NCI-H510A treated with DMSO at 0.1 percent for 48 hours (cell line): Measurements from ENCODE around the gene LDLRAD2.
A peak's percentile ranks its signal among the peaks of the same experiment; 100 is the strongest.
"Not testable (repeated sequence)": the region's sequence is repeated elsewhere in the genome, so short reads cannot be mapped to it uniquely, and the experiment has no call there.

ENCODE experiments used
- DNase-seq: peaks from one replicate; lab custom pipeline; 2025; lab: John Stamatoyannopoulos, UW

LDLRAD2 gene

DNA sequence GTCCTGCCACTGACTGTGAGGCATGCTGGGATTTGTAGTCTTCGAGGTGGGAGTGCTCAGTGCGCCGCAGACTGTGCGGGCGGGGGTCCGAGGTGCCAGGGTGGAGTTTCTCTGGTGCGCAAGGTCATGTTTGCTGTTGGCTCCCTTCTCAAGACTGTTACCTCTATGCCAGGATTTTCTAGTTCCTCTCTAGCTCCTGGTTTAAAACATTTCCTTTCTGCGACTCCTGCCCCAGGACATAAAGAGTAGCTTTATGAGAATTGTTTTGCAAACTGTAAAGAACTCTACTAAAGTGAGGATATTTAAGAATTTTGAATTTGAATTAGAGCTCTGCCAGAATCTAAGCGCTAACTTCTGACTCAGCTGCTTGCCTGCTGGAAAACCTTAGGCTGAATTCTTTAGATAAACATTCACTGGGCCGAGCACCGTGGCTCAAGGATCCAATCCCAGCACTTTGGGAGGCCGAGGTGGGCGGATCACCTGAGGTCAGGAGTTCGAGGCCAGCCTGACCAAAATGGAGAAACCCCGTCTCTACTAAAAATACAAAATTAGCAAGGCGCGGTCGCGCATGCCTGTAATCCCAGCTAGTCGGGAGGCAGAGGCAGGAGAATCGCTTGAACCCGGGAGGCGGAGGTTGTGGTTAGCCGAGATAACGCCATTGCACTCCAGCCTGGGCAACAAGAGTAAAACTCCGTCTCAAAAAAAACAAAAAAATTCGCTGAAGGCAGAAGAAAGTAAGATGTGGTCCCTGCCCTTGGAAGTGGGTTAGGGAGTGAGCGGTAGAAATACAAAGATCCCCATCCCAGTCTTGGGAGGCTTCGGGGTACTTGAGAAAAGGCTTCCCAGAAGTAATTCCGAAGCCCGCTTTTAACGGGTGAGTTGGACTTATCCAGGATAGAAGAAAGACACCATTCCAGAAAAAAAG is 28.1 kb upstream of the LDLRAD2 start:
- peak; percentile 90 for DNase-seq

GRCh38 chr1:21785764-21786163 is 26.3 kb upstream of the LDLRAD2 start:
- not testable (repeated sequence) for DNase-seq

GRCh38 chr1:21786640-21787039 is 25.4 kb upstream of the LDLRAD2 start:
- DNase-seq, result no peak

- DNase-seq, result no peak
Observed at GRCh38 chr1:21793104-21793503, 19.0 kb upstream of the LDLRAD2 start.

DNA sequence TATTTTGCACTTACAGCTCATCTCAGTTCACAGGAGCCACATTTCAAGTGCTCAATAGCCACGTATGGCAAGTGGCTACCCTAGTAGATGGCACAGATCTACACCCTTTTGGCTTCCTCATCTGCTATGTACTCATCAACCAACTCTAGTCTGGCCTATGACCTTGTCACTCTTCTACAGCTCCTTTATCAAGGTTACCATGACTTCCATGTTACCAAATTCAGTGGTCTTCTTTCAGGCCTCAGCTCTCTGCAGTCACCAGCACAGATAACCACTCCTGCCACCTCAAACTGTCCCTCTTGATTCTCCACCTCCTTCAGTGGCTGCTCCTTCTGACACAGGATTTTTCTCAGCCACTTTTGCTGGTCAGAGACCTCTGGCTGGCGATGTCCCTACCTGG is 17.4 kb upstream of the LDLRAD2 start:
- no peak for DNase-seq

DNA sequence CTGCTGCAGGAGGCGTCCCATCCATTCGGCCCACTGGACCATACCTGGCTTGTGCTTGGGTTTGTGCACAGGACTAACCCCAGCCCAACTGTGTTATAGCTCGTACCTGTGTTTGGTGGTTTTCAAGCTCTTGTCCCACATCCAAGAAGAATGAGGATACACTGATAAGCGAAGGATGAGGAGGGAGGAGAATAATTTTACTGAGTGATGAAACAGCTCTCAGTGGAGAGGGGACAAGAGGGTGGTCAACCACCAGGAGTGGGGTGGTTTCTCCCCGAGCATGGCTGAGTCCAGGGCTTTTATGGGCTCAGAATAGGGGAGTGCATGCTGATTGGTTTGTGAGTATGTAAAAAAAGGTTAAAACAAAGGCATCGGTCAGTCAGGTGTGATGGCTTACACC is 17.0 kb upstream of the LDLRAD2 start:
- no peak for DNase-seq

- DNase-seq, result no peak
Observed at GRCh38 chr1:21799730-21800129, 12.3 kb upstream of the LDLRAD2 start.

GRCh38 chr1:21801100-21801499 is 11.0 kb upstream of the LDLRAD2 start:
- no peak for DNase-seq

DNA sequence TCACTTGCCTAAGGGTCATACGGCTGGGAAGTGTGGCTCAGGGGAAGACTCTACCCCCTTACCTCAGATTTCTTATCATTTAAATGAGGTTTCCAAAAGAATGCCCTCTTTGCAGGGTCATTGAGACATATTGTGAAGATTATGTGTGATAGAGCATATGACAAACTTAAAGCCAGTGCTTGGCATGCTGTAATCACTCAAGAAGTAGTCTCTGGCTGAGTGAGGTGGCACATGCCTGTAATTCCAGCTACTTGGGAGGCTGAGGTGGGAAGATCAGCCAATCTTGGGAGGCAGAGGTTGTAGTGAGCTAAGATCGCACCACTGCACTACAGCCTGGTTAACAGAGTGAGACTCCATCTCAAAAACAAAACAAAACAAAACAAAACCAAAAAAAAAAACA is 7.5 kb upstream of the LDLRAD2 start:
- DNase-seq, result no peak

DNA sequence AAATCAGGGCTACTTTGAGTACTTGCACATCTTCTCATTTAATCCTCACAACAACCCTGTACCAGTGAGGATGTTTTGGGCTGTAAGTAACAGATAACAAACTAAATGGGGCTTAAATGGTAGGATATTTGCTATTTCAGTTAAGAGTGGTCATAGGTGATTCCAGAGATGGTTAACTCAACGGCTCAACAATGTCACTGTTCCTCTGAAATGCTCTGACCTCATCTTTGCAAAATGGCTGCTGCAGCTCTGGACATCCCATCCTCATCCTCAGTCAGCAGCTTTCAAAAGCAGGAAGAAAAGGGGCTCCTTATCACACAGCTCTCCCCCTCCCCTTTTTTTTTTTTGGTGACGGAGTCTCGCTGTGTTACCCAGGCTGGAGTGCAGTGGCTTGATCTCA is 1.5 kb downstream of the LDLRAD2 start:
- DNase-seq, result no peak

GRCh38 chr1:21814241-21814918 is 2.3 kb downstream of the LDLRAD2 start:
- no peak for DNase-seq

GRCh38 chr1:21814981-21815582 is 3.0 kb downstream of the LDLRAD2 start:
- no peak for DNase-seq

DNA sequence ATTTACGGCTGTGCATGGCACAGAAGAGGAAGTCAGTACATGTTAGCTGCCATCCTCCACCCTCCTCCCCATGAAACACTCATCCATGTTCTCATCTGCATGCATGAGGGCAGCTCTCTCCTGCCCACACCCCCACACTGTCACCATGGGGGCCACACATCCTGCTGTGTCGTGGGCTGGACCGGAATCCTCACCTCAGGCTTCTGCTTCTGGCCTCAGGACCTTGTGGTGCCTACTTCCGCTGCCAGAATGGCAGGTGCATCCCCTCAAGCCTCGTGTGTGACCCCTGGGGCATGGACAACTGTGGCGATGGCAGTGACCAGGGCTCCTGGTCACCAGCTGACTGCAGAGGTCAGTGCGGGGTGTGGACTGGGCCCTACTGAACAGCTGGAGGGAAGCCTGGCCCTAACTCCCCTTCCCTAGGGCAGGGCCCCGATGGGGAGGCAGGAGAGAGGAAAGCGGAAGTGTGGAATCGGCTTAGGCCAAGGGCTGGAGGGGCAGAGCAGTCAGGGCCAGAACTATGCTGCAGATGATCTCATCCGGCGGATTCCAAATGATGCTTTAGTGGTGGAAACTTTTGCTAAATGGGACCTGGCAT is 3.8 kb downstream of the LDLRAD2 start:
- DNase-seq, result no peak

- DNase-seq, result peak; percentile 24
Observed at GRCh38 chr1:21816602-21817302, 4.7 kb downstream of the LDLRAD2 start.

DNA sequence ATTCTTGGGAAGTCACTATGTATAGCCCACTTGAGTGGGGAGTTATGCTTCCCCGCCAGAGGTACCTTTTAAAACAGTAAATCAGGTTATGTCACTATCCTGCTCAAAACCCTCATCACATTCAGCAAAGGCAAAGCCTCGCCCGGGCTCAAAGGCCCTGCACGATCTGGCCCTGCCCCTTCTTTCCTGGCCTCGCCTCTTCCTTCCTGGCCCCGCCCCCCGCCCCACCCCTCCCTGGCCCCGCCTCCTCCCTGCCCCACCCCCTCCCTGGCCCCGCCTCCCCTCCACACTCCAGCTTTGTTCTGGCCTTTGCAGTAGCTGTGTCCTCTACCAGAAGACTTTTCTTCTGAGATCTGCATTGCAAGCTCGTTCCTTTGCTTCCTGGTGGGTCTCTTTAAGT is 6.6 kb downstream of the LDLRAD2 start:
- DNase-seq, result no peak

GRCh38 chr1:21820597-21821232 is 8.7 kb downstream of the LDLRAD2 start:
- DNase-seq, result no peak

DNA sequence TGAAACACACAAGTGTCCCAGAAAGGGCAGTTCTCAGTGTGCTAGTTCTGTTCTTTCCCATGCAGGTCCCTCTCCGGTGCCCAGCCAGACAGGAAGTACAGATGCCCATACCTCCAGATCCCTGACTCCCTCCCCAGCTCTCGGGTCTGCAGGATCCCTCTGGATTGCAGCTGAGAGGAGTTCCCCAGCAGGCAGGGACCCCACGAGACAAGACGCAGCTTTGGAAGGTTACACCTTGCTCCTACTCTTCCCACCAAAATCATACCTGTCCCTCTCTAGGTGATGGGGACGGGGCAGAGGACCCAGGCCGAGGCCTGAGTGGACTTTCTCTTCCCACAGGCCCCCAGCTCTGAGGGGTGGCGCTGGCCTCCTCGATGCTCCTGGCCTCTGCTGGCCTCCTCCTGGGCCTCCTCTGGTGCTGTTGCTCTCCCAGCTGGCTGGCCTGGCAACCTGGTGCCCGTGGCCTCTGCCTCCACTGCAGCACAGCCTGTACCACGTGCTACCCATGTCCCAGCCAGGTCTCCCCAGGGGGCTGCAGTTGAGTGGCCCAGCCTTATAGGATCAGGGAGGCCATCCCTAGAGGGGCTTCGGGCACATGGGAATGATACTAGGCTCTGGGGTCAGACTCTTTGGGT is 9.4 kb downstream of the LDLRAD2 start:
- DNase-seq, result no peak

GRCh38 chr1:21822349-21822748 is 10.3 kb downstream of the LDLRAD2 start:
- DNase-seq, result no peak

DNA sequence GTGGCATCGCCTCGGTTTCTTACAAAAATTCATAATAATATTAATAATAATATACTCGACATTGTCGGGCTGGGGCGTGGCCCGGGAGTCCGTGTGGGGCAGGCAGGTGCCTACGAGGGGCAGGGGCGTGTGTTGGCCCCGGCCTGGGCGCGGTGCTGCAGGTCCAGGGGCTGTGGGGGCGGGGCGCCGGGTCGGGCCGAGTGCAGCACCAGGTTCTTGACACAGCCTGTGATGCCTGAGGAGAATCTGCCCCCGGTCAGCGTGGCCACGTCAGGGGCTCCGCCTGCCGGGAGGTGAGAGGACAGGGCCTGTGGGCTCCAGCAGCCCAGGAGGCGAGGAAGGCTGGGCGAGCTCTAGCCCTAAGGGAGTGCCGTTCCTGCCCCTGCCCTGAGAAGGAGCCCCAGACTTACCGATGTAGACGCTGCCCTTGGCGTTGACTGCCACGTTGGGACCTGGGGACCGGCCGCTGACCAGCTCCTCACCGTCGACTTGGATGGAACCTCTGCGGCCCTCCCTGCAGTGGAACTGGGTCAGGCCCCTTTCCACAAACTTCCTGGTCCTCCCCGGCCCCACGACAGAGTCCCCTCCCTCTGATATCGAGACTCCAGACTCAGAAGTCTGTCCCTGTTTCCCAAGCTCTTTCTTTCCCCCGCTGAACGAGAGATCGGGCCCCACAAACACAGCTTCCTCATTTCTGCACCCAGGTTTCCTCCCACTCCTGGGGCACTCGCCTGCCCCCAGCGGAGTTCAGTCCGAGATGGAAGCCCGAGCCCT is 11.3 kb downstream of the LDLRAD2 start:
- DNase-seq, result no peak
